GM12878 (cell line): ENCODE results near the gene KCNN3. TPM values are rescaled to one million over a fixed set of nuclear protein-coding genes. Genes with fewer than 3 reads are reported as not detected.

Source experiments
- BMI1 ChIP-seq: fragments of 450-650 bp; IDR thresholded peaks from 2 replicates; pipeline ENCODE4 v1.6.1; 2016; ENCODE audit warnings: mild to moderate bottlenecking, moderate library complexity, borderline replicate concordance
- CBFB ChIP-seq: IDR thresholded peaks from 2 replicates; pipeline ENCODE4 v1.6.1; 2016; ENCODE audit warnings: antibody characterized with exemption, low read depth
- CBX3 ChIP-seq: fragments of 200-600 bp; sonication (generic); IDR thresholded peaks from 2 replicates; pipeline ENCODE4 v1.6.1; 2016; ENCODE audit warnings: low read depth, borderline replicate concordance
- EED ChIP-seq: sonication (generic); IDR thresholded peaks from 2 replicates; pipeline ENCODE4 v1.6.1; 2016; ENCODE audit warnings: antibody characterized with exemption, low read depth
- FOXM1 ChIP-seq: IDR thresholded peaks from 2 replicates; pipeline ENCODE4 v1.6.1; 2012; ENCODE audit warnings: low read depth, mild to moderate bottlenecking, inconsistent platforms, low read length, moderate library complexity
- HDGF ChIP-seq: fragments of 450-650 bp; IDR thresholded peaks from 2 replicates; pipeline ENCODE4 v1.6.1; 2016; ENCODE audit warnings: antibody characterized with exemption
- IKZF2 ChIP-seq, 2 experiments: fragments of 450-650 bp; IDR thresholded peaks; 2 replicates each; pipeline ENCODE4 v1.6.1; 2017; ENCODE audit warnings: mild to moderate bottlenecking in 2 of 2, moderate library complexity in 2 of 2
- IRF4 ChIP-seq: IDR thresholded peaks from 2 replicates; pipeline ENCODE4 v1.6.1; 2011; ENCODE audit warnings: low read depth, low read length
- KDM1A ChIP-seq: fragments of 200-600 bp; sonication (generic); IDR thresholded peaks from 2 replicates; pipeline ENCODE4 v1.6.1; 2016; ENCODE audit warnings: borderline replicate concordance
- MTA3 ChIP-seq: IDR thresholded peaks from 2 replicates; pipeline ENCODE4 v1.6.1; 2012; ENCODE audit warnings: low read length, inconsistent platforms, borderline replicate concordance
- NFIC ChIP-seq: IDR thresholded peaks from 2 replicates; pipeline ENCODE4 v1.6.1; 2012; ENCODE audit warnings: low read depth, mild to moderate bottlenecking, inconsistent platforms, low read length, moderate library complexity
- NR2F1 ChIP-seq: fragments of 450-650 bp; conservative IDR thresholded peaks from 2 replicates; pipeline ENCODE4 v1.6.1; 2017; ENCODE audit warnings: mild to moderate bottlenecking
- PAX8 ChIP-seq: fragments of 450-650 bp; IDR thresholded peaks from 2 replicates; pipeline ENCODE4 v1.6.1; 2017; ENCODE audit warnings: mild to moderate bottlenecking, moderate library complexity
- POLR2A ChIP-seq: IDR thresholded peaks from 2 replicates; pipeline ENCODE4 v1.6.1; 2011; ENCODE audit warnings: low read depth, mild to moderate bottlenecking, low read length
- RELA ChIP-seq: fragments of 450-650 bp; IDR thresholded peaks from 2 replicates; pipeline ENCODE4 v1.8.0; 2014; ENCODE audit warnings: borderline replicate concordance; ENCODE audit not compliant: partially characterized antibody
- SMAD1 ChIP-seq: fragments of 450-650 bp; IDR thresholded peaks from 2 replicates; pipeline ENCODE4 v1.6.1; 2018; ENCODE audit warnings: mild to moderate bottlenecking, low read depth; ENCODE audit not compliant: partially characterized antibody
- SMARCA5 ChIP-seq: fragments of 450-650 bp; IDR thresholded peaks from 2 replicates; pipeline ENCODE4 v1.6.1; 2017; ENCODE audit warnings: mild to moderate bottlenecking
- SMC3 ChIP-seq: IDR thresholded peaks from 2 replicates; pipeline ENCODE4 v1.6.1; 2011; ENCODE audit warnings: low read length, improper control_type of control experiment, borderline replicate concordance
- SP1 ChIP-seq: IDR thresholded peaks from one replicate; pipeline ENCODE4 v1.6.1; 2011; ENCODE audit warnings: low read depth, low read length
- SPI1 ChIP-seq: IDR thresholded peaks from 2 replicates; pipeline ENCODE4 v1.6.1; 2011; ENCODE audit warnings: low read depth, mild to moderate bottlenecking, low read length, moderate library complexity, borderline replicate concordance; ENCODE audit not compliant: insufficient read depth
- SREBF1 ChIP-seq: IDR thresholded peaks from 2 replicates; pipeline ENCODE4 v1.6.1; 2012; ENCODE audit warnings: mild to moderate bottlenecking, low read length
- STAT3 ChIP-seq: IDR thresholded peaks from 2 replicates; pipeline ENCODE4 v1.6.1; 2011; ENCODE audit warnings: low read depth, low read length, improper control_type of control experiment
- TAF1 ChIP-seq: IDR thresholded peaks from 2 replicates; pipeline ENCODE4 v1.6.1; 2011; ENCODE audit warnings: mild to moderate bottlenecking, low read depth, low read length, borderline replicate concordance
- TBL1XR1 ChIP-seq: IDR thresholded peaks from 2 replicates; pipeline ENCODE4 v1.6.1; 2012; ENCODE audit warnings: low read depth, low read length, improper control_type of control experiment
- TCF3 ChIP-seq: IDR thresholded peaks from 2 replicates; pipeline ENCODE4 v1.6.1; 2012; ENCODE audit warnings: low read depth, mild to moderate bottlenecking, low read length, borderline replicate concordance; ENCODE audit not compliant: insufficient read depth
- ZNF24 ChIP-seq: fragments of 450-650 bp; IDR thresholded peaks from 2 replicates; pipeline ENCODE4 v1.6.1; 2017; ENCODE audit warnings: antibody characterized with exemption, mild to moderate bottlenecking
- ZNF687 ChIP-seq: fragments of 450-650 bp; IDR thresholded peaks from 2 replicates; pipeline ENCODE4 v1.6.1; 2017; ENCODE audit warnings: mild to moderate bottlenecking, moderate library complexity
- polyA plus RNA-seq, 11 experiments: library from polyadenylated mRNA; depleted of rRNA in 4 of 11; unstranded in 6 of 11; stranded (reverse) in 5 of 11; fragments of >200 nt; fragmentation: Nextera tagmentation in 4 of 11; fragmentation: Illumina TruSeq in 1 of 11; extraction: Ambion mirVana in 4 of 11; extraction: Trizol in 1 of 11; gene quantifications; 1 replicate in 1 of 11; 2 replicates in 10 of 11; pipeline versions ENCODE4 v1.2.1 to v1.2.3, GENCODE V29; 2011 to 2016; ENCODE audit warnings: inconsistent platforms in 2 of 11, missing spikeins in 2 of 11, low read depth in 1 of 11
- total RNA-seq, 4 experiments: library from RNA; depleted of rRNA in 3 of 4; stranded (reverse); fragments of >200 nt in 3 of 4; fragmentation: Illumina TruSeq in 1 of 4; extraction: Trizol in 1 of 4; gene quantifications; 2 replicates each; pipeline versions ENCODE4 v1.2.1 to v1.2.3, GENCODE V29; 2013 to 2021
- TF ChIP-seq, protein P1 (sequence below): IDR thresholded peaks from 2 replicates; pipeline ENCODE4 v1.6.1; 2012; ENCODE audit warnings: low read depth, low read length, improper control_type of control experiment
- TF ChIP-seq, protein P2 (sequence below): IDR thresholded peaks from 2 replicates; pipeline ENCODE4 v1.6.1; 2011; ENCODE audit warnings: low read depth, low read length, improper control_type of control experiment, borderline replicate concordance

The KCNN3 gene
- total and polyA plus RNA-seq, 10 of the 15 experiments (the other 5 are each of a cell fraction or from before 2014, with no cell fraction given): 3.5 to 26.4 (median 14.9) TPM

DNA sequence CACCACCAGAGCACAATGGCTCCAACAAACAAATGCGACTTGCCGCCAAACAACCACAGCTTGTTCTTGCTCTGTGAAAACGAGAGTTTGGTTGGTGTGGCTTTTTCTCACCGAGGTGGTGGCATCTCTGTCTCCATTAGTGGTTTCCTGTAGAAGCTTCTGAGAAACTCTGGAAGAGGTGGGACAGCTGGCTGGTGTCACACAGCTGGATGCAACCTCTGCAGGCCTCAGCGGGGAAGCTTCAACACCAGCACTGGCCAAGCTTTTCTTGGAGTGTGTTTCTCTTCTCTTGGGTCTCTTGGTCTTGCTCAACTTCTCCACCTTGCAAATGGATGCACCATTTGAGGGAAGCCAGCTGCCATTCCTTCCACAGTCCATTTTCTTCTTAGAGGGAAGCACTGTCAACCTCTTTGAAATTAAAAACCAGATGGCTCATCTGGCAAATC is 124.8 kb downstream of the KCNN3 start (continued):
- TF ChIP-seq TBL1XR1 (no peak), SMARCA5 (no peak), BMI1 (no peak), ZNF24 (no peak), POLR2A (no peak), TCF3 (peak; percentile 86), CBX3 (no peak), HDGF (no peak), STAT3 (no peak), IKZF2 (IDR thresholded peaks at IDR 0.05) (peak; percentile 60 to 63), PAX8 (no peak), CBFB (0 out of 2 replicates have a peak, but pooled peaks have one; percentile 35), IRF4 (no peak), SPI1 (no peak), EED (peak; percentile 78), NFIC (no peak), MTA3 (no peak), KDM1A (no peak), SREBF1 (no peak), FOXM1 (no peak), SMC3 (no peak), ZNF687 (no peak), SP1 (no peak), TAF1 (no peak), RELA (no peak), NR2F1 (no peak), SMAD1 (no peak)
- TF ChIP-seq, protein P1, sequence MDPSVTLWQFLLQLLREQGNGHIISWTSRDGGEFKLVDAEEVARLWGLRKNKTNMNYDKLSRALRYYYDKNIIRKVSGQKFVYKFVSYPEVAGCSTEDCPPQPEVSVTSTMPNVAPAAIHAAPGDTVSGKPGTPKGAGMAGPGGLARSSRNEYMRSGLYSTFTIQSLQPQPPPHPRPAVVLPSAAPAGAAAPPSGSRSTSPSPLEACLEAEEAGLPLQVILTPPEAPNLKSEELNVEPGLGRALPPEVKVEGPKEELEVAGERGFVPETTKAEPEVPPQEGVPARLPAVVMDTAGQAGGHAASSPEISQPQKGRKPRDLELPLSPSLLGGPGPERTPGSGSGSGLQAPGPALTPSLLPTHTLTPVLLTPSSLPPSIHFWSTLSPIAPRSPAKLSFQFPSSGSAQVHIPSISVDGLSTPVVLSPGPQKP: no peak
- TF ChIP-seq, protein P2, sequence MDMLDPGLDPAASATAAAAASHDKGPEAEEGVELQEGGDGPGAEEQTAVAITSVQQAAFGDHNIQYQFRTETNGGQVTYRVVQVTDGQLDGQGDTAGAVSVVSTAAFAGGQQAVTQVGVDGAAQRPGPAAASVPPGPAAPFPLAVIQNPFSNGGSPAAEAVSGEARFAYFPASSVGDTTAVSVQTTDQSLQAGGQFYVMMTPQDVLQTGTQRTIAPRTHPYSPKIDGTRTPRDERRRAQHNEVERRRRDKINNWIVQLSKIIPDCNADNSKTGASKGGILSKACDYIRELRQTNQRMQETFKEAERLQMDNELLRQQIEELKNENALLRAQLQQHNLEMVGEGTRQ: no peak
